Retinal pigment epithelial cell (primary cell): ENCODE measurements around the gene SLC26A4.

Experiments
- DNase-seq: peaks from one replicate; pipeline ENCODE4 v3.0.0-alpha.2; 2010; ENCODE audit warnings: low read depth
- H3K4me3 ChIP-seq: 2 replicates; pipeline ENCODE4 v1.5.1; 2011; ENCODE audit warnings: mild to moderate bottlenecking, low read length, control low read depth, moderate library complexity
- CTCF ChIP-seq: conservative IDR thresholded peaks from 2 replicates; pipeline ENCODE4 v1.5.1; 2011; ENCODE audit warnings: low read depth, low read length, control low read depth, inconsistent platforms

Gene SLC26A4

GRCh38 chr7:107686816-107687387 is 26.3 kb downstream of the SLC26A4 start:
- TF ChIP-seq CTCF, result no peak
- no peak overlapping the region for H3K4me3 ChIP-seq
- no peak for DNase-seq

- DNase-seq, result no peak
- TF ChIP-seq CTCF, result no peak
These were observed 27.0 kb downstream of the SLC26A4 start for GRCh38 chr7:107687656-107688055.

GRCh38 chr7:107689553-107689952 is 28.9 kb downstream of the SLC26A4 start:
- DNase-seq, result no peak
- TF ChIP-seq CTCF, result no peak
- no peak overlapping the region for H3K4me3 ChIP-seq

More at GRCh38 chr7:107687656-107688055, 27.0 kb downstream of the SLC26A4 start:
- no peak overlapping the region for H3K4me3 ChIP-seq

- no peak for TF ChIP-seq CTCF
- DNase-seq, result no peak
- H3K4me3 ChIP-seq, result no peak overlapping the region
These were observed 29.5 kb downstream of the SLC26A4 start for GRCh38 chr7:107690084-107690483.

GRCh38 chr7:107690611-107691010 is 30.0 kb downstream of the SLC26A4 start:
- H3K4me3 ChIP-seq, result no peak overlapping the region
- TF ChIP-seq CTCF, result no peak
- DNase-seq, result no peak

- H3K4me3 ChIP-seq, result no peak overlapping the region
- DNase-seq, result no peak
- TF ChIP-seq CTCF, result no peak
These were observed 31.1 kb downstream of the SLC26A4 start for GRCh38 chr7:107691716-107692115.

GRCh38 chr7:107692501-107692900 is 31.9 kb downstream of the SLC26A4 start:
- no peak overlapping the region for H3K4me3 ChIP-seq
- no peak for DNase-seq
- TF ChIP-seq CTCF, result no peak
